K562 treated with DMSO at 1 percent for 12 hours (cell line): ENCODE data around the gene LRP1. TPM values are rescaled to one million over a fixed set of nuclear protein-coding genes. Genes with fewer than 3 reads are reported as not detected.

ENCODE experiments used
- total RNA-seq: library from RNA; unstranded; fragments of 300-600 nt; gene quantifications from 2 replicates; pipeline ENCODE4 v1.2.3, GENCODE V29; 2022; ENCODE audit not compliant: insufficient read depth

Gene LRP1
- 0.64 and 2.9 TPM in 2 replicates for total RNA-seq

GRCh38 chr12:57127726-57128518 is at the start of gene LRP1:
TSS of gene LRP1 (plus strand) at chr12:57128483. CDS start at chr12:57128965, 482 bp downstream.

DNA sequence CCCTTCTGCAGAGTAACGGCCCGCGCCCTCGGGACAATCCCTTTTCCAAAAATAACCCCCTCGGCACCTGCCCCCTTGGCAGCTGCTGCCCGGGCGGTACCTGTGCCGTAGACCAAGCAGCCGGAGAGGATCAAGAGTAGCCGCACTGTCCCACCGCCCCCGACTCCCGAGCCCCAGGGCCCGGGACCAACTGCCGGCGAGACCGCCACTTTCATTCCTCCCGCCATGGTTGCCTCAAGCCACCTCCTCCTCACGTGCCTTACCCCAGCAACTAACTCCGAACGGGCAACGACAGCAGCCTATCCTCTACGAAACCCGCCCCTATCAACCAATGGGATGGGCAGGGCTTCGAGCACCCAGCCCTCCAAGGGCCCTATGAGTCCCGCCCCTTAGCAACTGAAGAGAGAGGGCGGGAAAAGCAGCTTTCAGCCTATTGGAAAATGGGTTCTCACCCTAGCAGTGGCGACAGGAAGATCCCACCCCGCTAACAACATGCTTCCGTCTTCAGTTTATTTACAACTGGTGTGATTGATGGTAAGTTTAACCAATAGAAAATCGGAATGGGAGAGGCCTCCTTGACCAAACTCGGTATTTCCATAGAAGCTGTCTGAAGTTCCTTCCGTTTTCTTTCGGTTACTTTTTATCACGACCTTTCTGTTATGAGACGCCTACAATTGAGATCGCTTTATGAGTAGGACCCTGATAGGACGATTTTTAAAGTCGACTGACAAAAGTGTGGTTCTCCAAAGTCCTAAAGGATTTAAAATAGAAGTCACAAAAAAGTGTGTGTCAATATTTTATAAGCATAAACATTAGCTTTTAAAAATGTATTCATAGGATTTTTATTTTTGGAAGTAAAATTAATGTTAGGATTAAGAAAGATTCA is 49.5 kb upstream of the LRP1 start, which contains the start of gene NEMP1:
Gene NEMP1 (minus strand): TSS at position 273 of the 886 bp plus-strand sequence. CDS start 46 bp downstream, at position 227.

GRCh38 chr12:57088354-57089270 is 39.7 kb upstream of the LRP1 start, which contains the start of gene NAB2:
TSS of gene NAB2 (plus strand) at chr12:57089114. CDS start at chr12:57089272, 158 bp downstream.

GRCh38 chr12:57111031-57111734 is 17.1 kb upstream of the LRP1 start, which contains the start of gene STAT6:
TSS of gene STAT6 (minus strand) at chr12:57111362. CDS start at chr12:57108278, 3,084 bp downstream.

GRCh38 chr12:57146961-57147944 is 19.0 kb downstream of the LRP1 start, which contains the start of gene LRP1-AS:
TSS of gene LRP1-AS (minus strand) at chr12:57147619.

DNA sequence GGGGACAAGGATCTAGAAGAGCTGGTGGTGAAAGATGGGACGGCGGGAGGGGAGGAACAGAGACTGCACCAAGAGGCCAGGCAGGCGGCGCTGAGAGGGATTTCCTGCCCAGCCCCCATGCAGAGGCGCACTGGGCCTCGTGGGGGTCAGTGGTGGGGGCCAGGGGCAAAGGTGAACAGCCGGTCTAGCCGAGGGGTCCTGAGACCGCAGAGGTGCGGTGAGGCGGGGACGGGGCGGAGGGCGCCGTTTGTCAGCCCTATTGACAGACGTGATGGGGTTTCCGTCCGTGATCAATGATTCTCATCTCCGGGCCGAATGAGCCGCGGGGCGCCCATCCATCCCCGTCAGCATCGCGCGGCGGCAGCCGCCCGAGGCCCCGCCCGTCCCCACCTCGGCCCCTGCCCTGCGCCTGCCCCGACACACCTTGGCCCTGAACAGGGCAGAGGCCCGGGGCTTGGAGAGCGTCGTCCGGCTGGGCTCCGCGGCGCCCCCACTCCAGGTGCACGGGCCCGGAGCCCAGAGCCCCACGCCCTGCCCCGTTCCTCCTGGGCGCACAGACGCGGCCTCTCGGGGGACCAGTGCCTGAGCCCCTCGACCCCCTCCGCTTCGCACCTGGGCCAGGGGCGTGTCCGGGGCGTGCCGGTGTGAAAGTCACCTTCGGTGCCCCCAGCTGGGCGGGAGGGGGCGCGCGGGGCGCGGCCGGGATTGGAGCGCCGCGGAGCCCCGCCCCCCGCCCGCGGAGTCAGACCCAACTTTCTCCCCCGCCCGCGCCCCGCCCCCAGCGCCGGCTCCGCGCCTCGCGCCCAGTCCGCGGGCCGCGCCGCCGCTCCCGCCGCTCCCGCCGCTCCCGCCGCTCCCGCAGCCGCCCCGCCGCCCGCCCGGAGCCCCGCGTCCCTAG is 88.0 kb downstream of the LRP1 start, which contains the start of gene NXPH4:
Gene NXPH4 (plus strand): TSS at position 781 of the 898 bp plus-strand sequence. CDS start 176 bp downstream, outside the sequence.

GRCh38 chr12:57229634-57230380 is 101.5 kb downstream of the LRP1 start, which contains the start of gene SHMT2:
TSS of gene SHMT2 (plus strand) at chr12:57229711. CDS start at chr12:57229779, 68 bp downstream.

DNA sequence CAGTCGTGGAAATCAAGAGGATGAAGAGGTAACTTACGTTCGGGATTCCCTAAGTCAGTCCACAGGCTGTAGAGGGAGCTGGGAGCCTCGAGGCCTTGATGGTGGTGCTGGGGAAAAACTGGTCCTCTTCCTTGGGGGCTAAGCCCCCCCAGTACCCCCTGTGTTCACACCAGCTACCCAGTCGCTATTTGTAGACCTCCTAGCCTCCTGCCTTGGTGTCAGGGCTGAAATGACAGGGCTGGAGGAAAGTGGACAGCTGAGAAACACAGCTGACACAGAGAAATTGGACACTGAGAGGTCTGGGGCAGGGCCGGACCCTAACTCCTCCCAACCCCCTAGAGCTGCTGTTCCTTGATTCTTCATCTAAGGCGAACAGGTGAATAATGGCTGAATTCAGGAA is 122.7 kb downstream of the LRP1 start, which contains the start of gene STAC3:
Gene STAC3 (minus strand): TSS at position 232 of the 400 bp plus-strand sequence. CDS start 1,551 bp downstream, outside the sequence.

Other genes with a start within 250 kb of the LRP1 start
- gene SDR9C7, start 194.1 kb upstream of the LRP1 start, total RNA-seq, result not detected in 2 replicates
- 0.34 and 0.65 TPM in 2 replicates for gene RDH16, start 170.9 kb upstream of the LRP1 start, total RNA-seq
- gene ZBTB39, start 121.9 kb upstream of the LRP1 start, total RNA-seq, result 2.9 and 13.3 TPM in 2 replicates
- not detected in 2 replicates for gene TAC3, start 112.0 kb upstream of the LRP1 start, total RNA-seq
- 0.21 TPM in 1 of 2 replicates, not detected in the other for gene MYO1A, start 78.4 kb upstream of the LRP1 start, total RNA-seq
- 9.3 and 40.5 TPM in 2 replicates for gene NEMP1, start 49.7 kb upstream of the LRP1 start, total RNA-seq
- gene NAB2, start 39.4 kb upstream of the LRP1 start, total RNA-seq, result 28.3 and 31.9 TPM in 2 replicates
- gene STAT6, start 17.1 kb upstream of the LRP1 start, total RNA-seq, result 21.4 and 45.6 TPM in 2 replicates
- gene LRP1-AS, start 19.1 kb downstream of the LRP1 start, total RNA-seq, result not detected in 2 replicates
- 10.6 and 11.7 TPM in 2 replicates for gene NXPH4, start 88.3 kb downstream of the LRP1 start, total RNA-seq
- gene SHMT2, start 101.2 kb downstream of the LRP1 start, total RNA-seq, result 394 and 460 TPM in 2 replicates
- gene STAC3, start 122.7 kb downstream of the LRP1 start, total RNA-seq, result 5.1 and 9.5 TPM in 2 replicates